K562 (cell line): ENCODE data around the gene BAG1. TPM values are rescaled to one million over a fixed set of nuclear protein-coding genes. Genes with fewer than 3 reads are reported as not detected.

Source experiments
- ATAC-seq: fragments of 200-7000 bp; cut with Tn5 transposase; 3 replicates; pipeline ENCODE4 v1.9.1; 2020; ENCODE audit warnings: moderate library complexity
- BruUV-seq: library from RNA; stranded (reverse); fragments of 400-500 nt; replicated peaks from 2 replicates; lab custom pipeline; 2021; lab: Mats Ljungman, UMichigan
- CTCF ChIA-PET: fragments of 300-600 bp; formaldehyde crosslinking; extraction: SDS; loops from one replicate; lab custom pipeline; 2021; ENCODE audit warnings: low intra/inter-chr PET ratio; lab: Yijun Ruan, JAX
- POLR2A ChIA-PET: fragments of 300-600, 350-650 bp; sonication (Branson Sonifier 250); formaldehyde crosslinking; extraction: SDS; loops from one replicate; lab custom pipeline; 2021; ENCODE audit warnings: antibody characterized with exemption, inconsistent platforms; lab: Yijun Ruan, JAX
- DNase-seq, 4 experiments: peaks; one replicate each; pipeline versions ENCODE4 v3.0.0 to v3.0.0-alpha.2; 2011 to 2018; ENCODE audit warnings: low spot score in 3 of 4, mixed read lengths in 3 of 4; ENCODE audit errors: extremely low read depth in 1 of 4
- FAIRE-seq: peaks from 2 replicates; lab custom pipeline; 2011; peaks lifted over from hg19 to GRCh38; lab: Jason Lieb, UNC
- H2AFZ ChIP-seq: 2 replicates; pipeline ENCODE4 v1.6.0; 2011; ENCODE audit warnings: low read depth, low read length, control low read depth, inconsistent platforms
- H3K27ac ChIP-seq: fragments of 200-600 bp; 3 replicates; pipeline ENCODE4 v1.8.0; 2011; ENCODE audit warnings: low read depth, mild to moderate bottlenecking, control low read depth, inconsistent platforms, low read length, moderate library complexity, mixed read lengths; ENCODE audit errors: extremely low read depth
- H3K27me3 ChIP-seq, 2 experiments: fragments of 300-600 bp in 1 of 2; 2 replicates in 1 of 2; 3 replicates in 1 of 2; pipeline versions ENCODE4 v1.6.0 to v1.8.0; 2011; ENCODE audit warnings: inconsistent platforms in 2 of 2, low read length in 2 of 2, mild to moderate bottlenecking in 1 of 2, mixed read lengths in 1 of 2, moderate library complexity in 1 of 2; ENCODE audit not compliant: control insufficient read depth in 2 of 2, insufficient read depth in 2 of 2
- H3K36me3 ChIP-seq: fragments of 300-600 bp; 3 replicates; pipeline ENCODE4 v1.8.0; 2011; ENCODE audit warnings: mild to moderate bottlenecking, low read length, inconsistent platforms; ENCODE audit not compliant: control insufficient read depth, insufficient read depth
- H3K4me1 ChIP-seq, 2 experiments: fragments of 200-600 bp in 1 of 2; replicated peaks in 1 of 2; 2 replicates in 1 of 2; 3 replicates in 1 of 2; pipeline versions ENCODE4 v1.5.1 to v1.8.0; 2011; ENCODE audit warnings: inconsistent platforms in 2 of 2, low read length in 2 of 2, mild to moderate bottlenecking in 1 of 2, mixed read lengths in 1 of 2, moderate library complexity in 1 of 2; ENCODE audit not compliant: control insufficient read depth in 2 of 2, insufficient read depth in 2 of 2
- H3K4me2 ChIP-seq: 2 replicates; pipeline ENCODE4 v1.6.1; 2011; ENCODE audit warnings: low read length, control low read depth, inconsistent platforms, mixed read lengths; ENCODE audit not compliant: insufficient read depth
- H3K4me3 ChIP-seq: fragments of 200-600 bp; sonication (generic), shearing (Covaris generic); 2 replicates; pipeline ENCODE4 v1.5.1; 2016; ENCODE audit warnings: control low read depth, inconsistent platforms
- H3K79me2 ChIP-seq: fragments of 200-600 bp; 3 replicates; pipeline ENCODE4 v1.8.0; 2011; ENCODE audit warnings: low read length, inconsistent platforms; ENCODE audit not compliant: control insufficient read depth, insufficient read depth
- H3K9ac ChIP-seq, 2 experiments: 2 replicates each; pipeline versions ENCODE4 v1.6.0 to v1.6.1; 2011; ENCODE audit warnings: low read depth in 2 of 2, low read length in 2 of 2, control low read depth in 1 of 2, inconsistent platforms in 1 of 2, mild to moderate bottlenecking in 1 of 2, mixed read lengths in 1 of 2; ENCODE audit not compliant: insufficient read depth in 1 of 2
- H3K9me1 ChIP-seq: one replicate; pipeline ENCODE4 v1.6.0; 2011; ENCODE audit warnings: inconsistent platforms, mild to moderate bottlenecking, low read length, moderate library complexity; ENCODE audit not compliant: control insufficient read depth, insufficient read depth
- H3K9me3 ChIP-seq: replicated peaks from 2 replicates; pipeline ENCODE4 v1.5.1; 2011; ENCODE audit warnings: low read depth, low read length, inconsistent platforms; ENCODE audit not compliant: control insufficient read depth, insufficient read depth
- H4K20me1 ChIP-seq: replicated peaks from 2 replicates; pipeline ENCODE4 v1.6.1; 2011; ENCODE audit warnings: low read length, inconsistent platforms, mixed read lengths; ENCODE audit not compliant: control insufficient read depth, insufficient read depth
- CTBP1 ChIP-seq: fragments of 450-650 bp; IDR thresholded peaks from 2 replicates; pipeline ENCODE4 v1.6.1; 2016; ENCODE audit warnings: borderline replicate concordance
- NCOA6 ChIP-seq: fragments of 450-650 bp; IDR thresholded peaks from 2 replicates; pipeline ENCODE4 v1.6.1; 2017; ENCODE audit warnings: mild to moderate bottlenecking
- NELFE ChIP-seq: IDR thresholded peaks from 2 replicates; pipeline ENCODE4 v1.6.1; 2011; ENCODE audit warnings: mild to moderate bottlenecking; ENCODE audit not compliant: insufficient read depth, insufficient read length
- NR2C2 ChIP-seq, 2 experiments: fragments of 200-800 bp in 1 of 2; sonication (Bioruptor generic) in 1 of 2; sonication (generic) in 1 of 2; formaldehyde crosslinking in 1 of 2; IDR thresholded peaks; 2 replicates each; pipeline versions ENCODE4 v1.6.1 to v1.8.0; 2016 to 2022; ENCODE audit warnings: mild to moderate bottlenecking in 1 of 2, missing compliant biosample characterization in 1 of 2, missing genetic modification characterization in 1 of 2, missing genetic modification reagents in 1 of 2
- RAD21 ChIP-seq, 2 experiments: fragments of 250-450 bp in 1 of 2; fragments of 450-650 bp in 1 of 2; sonication (Bioruptor Pico) in 1 of 2; formaldehyde crosslinking in 1 of 2; IDR thresholded peaks in 1 of 2; conservative IDR thresholded peaks in 1 of 2; 2 replicates each; pipeline versions ENCODE4 v1.4.0 to v1.8.0; 2020 to 2022; ENCODE audit warnings: mild to moderate bottlenecking in 2 of 2, moderate library complexity in 1 of 2
- RB1 ChIP-seq: fragments of 450-650 bp; IDR thresholded peaks from 2 replicates; pipeline ENCODE4 v1.6.1; 2017; ENCODE audit warnings: low read depth, mild to moderate bottlenecking
- REST ChIP-seq, 2 experiments: fragments of 450-650 bp; formaldehyde crosslinking in 1 of 2; IDR thresholded peaks; 2 replicates each; pipeline versions ENCODE4 v1.4.0 to v1.6.1; 2014 to 2020; ENCODE audit warnings: mild to moderate bottlenecking in 2 of 2, borderline replicate concordance in 1 of 2, low read depth in 1 of 2
- RFX1 ChIP-seq: fragments of 450-650 bp; IDR thresholded peaks from 2 replicates; pipeline ENCODE4 v1.6.1; 2016; ENCODE audit warnings: mild to moderate bottlenecking, moderate library complexity
- SMAD3 ChIP-seq: fragments of 450-650 bp; formaldehyde crosslinking; conservative IDR thresholded peaks from 2 replicates; pipeline ENCODE4 v1.4.0; 2020; ENCODE audit warnings: mild to moderate bottlenecking
- SMAD4 ChIP-seq: fragments of 250-450 bp; sonication (Bioruptor Pico); conservative IDR thresholded peaks from 2 replicates; pipeline ENCODE4 v1.8.0; 2021; ENCODE audit warnings: inconsistent platforms, mild to moderate bottlenecking, moderate library complexity
- SMC3 ChIP-seq: conservative IDR thresholded peaks from 2 replicates; pipeline ENCODE4 v1.6.1; 2011; ENCODE audit warnings: low read depth, low read length, improper control_type of control experiment; ENCODE audit not compliant: insufficient read depth
- SREBF1 ChIP-seq: fragments of 150-350 bp; IDR thresholded peaks from 2 replicates; pipeline ENCODE4 v1.6.1; 2014; ENCODE audit warnings: antibody characterized with exemption, low read depth, low read length, borderline replicate concordance
- TEAD2 ChIP-seq: fragments of 450-650 bp; IDR thresholded peaks from 2 replicates; pipeline ENCODE4 v1.6.1; 2016; ENCODE audit warnings: missing genetic modification characterization, control low read depth, missing compliant biosample characterization
- ZNF778 ChIP-seq: fragments of 450-650 bp; formaldehyde crosslinking; IDR thresholded peaks from 2 replicates; pipeline ENCODE4 v1.4.0; 2020; ENCODE audit warnings: mild to moderate bottlenecking, moderate library complexity
- ZZZ3 ChIP-seq: fragments of 450-650 bp; IDR thresholded peaks from 2 replicates; pipeline ENCODE4 v1.6.1; 2016; ENCODE audit warnings: antibody characterized with exemption, mild to moderate bottlenecking, moderate library complexity
- WGBS: fragments of 100-300 bp; shearing (Covaris generic); methylation state at CpG from one replicate; pipeline ENCODE4 v1.1.6; 2016; ENCODE audit warnings: low coverage, mixed read lengths; ENCODE audit not compliant: insufficient coverage; ENCODE audit errors: missing lambda C conversion rate; 5-methylcytosine and 5-hydroxymethylcytosine counted together
- in situ Hi-C: fragments of 300-500 bp; cut with MboI; formaldehyde crosslinking; loops from 4 replicates; pipeline ENCODE4 v1.15.0; 2018; ENCODE audit warnings: inconsistent platforms, mixed read lengths
- intact Hi-C: fragments of 100-400 bp; cut with micrococcal nuclease; formaldehyde crosslinking; loops from 2 replicates; pipeline ENCODE4 v1.14.2; 2022
- polyA plus RNA-seq, 8 experiments: library from polyadenylated mRNA; depleted of rRNA in 4 of 8; stranded (reverse) in 5 of 8; unstranded in 3 of 8; fragments of >200 nt; fragmentation: Nextera tagmentation in 2 of 8; fragmentation: Illumina TruSeq in 1 of 8; extraction: Ambion mirVana in 2 of 8; extraction: Trizol in 1 of 8; gene quantifications; 2 replicates each; pipeline versions ENCODE4 v1.2.1 to v1.2.3, GENCODE V29; 2011 to 2014; ENCODE audit warnings: inconsistent platforms in 1 of 8, missing spikeins in 1 of 8
- total RNA-seq, 7 experiments: library from RNA; depleted of rRNA in 6 of 7; stranded (reverse); fragments of >200 nt in 6 of 7; fragmentation: Illumina TruSeq in 2 of 7; extraction: Trizol in 2 of 7; gene quantifications; 2 replicates each; pipeline versions ENCODE4 v1.2.1 to v1.2.3, GENCODE V29; 2011 to 2021; ENCODE audit warnings: low replicate concordance in 1 of 7

BAG1 gene
- total and polyA plus RNA-seq, 9 of the 15 experiments (the other 6 are each of a cell fraction or from before 2014, with no cell fraction given) = 9.7 to 106 (median 56.9) TPM

GRCh38 chr9:33287087-33287490, 22.6 kb upstream of the BAG1 start:
- no peak overlapping the region for H3K9ac ChIP-seq
- ChIA-PET CTCF (interaction anchor here (1.6 kb wide), 1 partner anchor 435 kb away, joined by 11 read pairs; no protein-coding TSS in a partner anchor), POLR2A (interaction anchor here (1.0 kb wide), 1 partner anchor 13 kb away, joined by 7 read pairs; no protein-coding TSS in a partner anchor)
- no peak overlapping the region for H3K27ac ChIP-seq
- no peak overlapping the region for H2AFZ ChIP-seq
- intact Hi-C loops (loop anchor here (10.0 kb wide), 1 partner anchor 168 kb away; no protein-coding TSS in a partner anchor), in situ Hi-C loops (no loop called here)
- H3K79me2 ChIP-seq = peaks cover 18% of the 10 kb centered on the region
- no peak overlapping the region for H3K4me2 ChIP-seq
- no peak for ATAC-seq
- peak in 2 of 4 experiments; percentile 32 to 42 for DNase-seq
- peaks cover 8% of the 10 kb centered on the region for H3K36me3 ChIP-seq
- 0 out of 2 replicates have a peak, but pooled peaks cover 3% of the 10 kb centered on the region for H4K20me1 ChIP-seq
- H3K9me3 ChIP-seq = no peaks in the 10 kb centered on the region
- FAIRE-seq = peak; percentile 26
- peaks cover 4 to 14% of the 10 kb centered on the region in 2 experiments; a peak in 4 of 5 replicates for H3K4me1 ChIP-seq
- H3K27me3 ChIP-seq = no peaks in the 10 kb centered on the region
- no peaks in the 10 kb centered on the region for H3K9me1 ChIP-seq
- BruUV-seq = no TSS peak
- WGBS = 55% methylated on average over 4 of the region's 4 CpGs
- H3K4me3 ChIP-seq = no peak overlapping the region
- TF ChIP-seq SMAD4 (no peak), RB1 (no peak), TEAD2 (tag) (no peak), NELFE (no peak), SMAD3 (CRISPR knock-in tag) (no peak), NCOA6 (no peak), CTBP1 (no peak), SREBF1 (no peak), SMC3 (0 out of 2 replicates have a peak, but pooled peaks have one; percentile 11), ZZZ3 (no peak), REST (IDR thresholded peaks at IDR 0.05; ENCODE audit: borderline replicate concordance) (peak; percentile 20; the same call in 1 of the 2 replicates), REST (CRISPR knock-in tag; IDR thresholded peaks at IDR 0.05; ENCODE audit: low read depth) (no peak), RFX1 (peak; percentile 9; the same call in 1 of the 2 replicates), ZNF778 (CRISPR knock-in tag) (no peak), NR2C2 (CRISPR knock-in tag; IDR thresholded peaks at IDR 0.05) (no peak), NR2C2 (tag; IDR thresholded peaks at IDR 0.05) (no peak), RAD21 (CRISPR knock-in tag; conservative IDR thresholded peaks at IDR 0.05 in 1 of 2, IDR thresholded peaks at IDR 0.05 in 1 of 2) (peak; percentile 45 to 49)
